Progenitor cell of endocrine pancreas (in vitro differentiated cells): ENCODE measurements around the gene SLC50A1. TPM values are rescaled to one million over a fixed set of nuclear protein-coding genes. Genes with fewer than 3 reads are reported as not detected.

Source experiments
- DNase-seq: peaks from one replicate; pipeline ENCODE4 v3.0.0; 2021; ENCODE audit warnings: low spot score; ENCODE audit not compliant: unreplicated experiment
- H3K27ac Mint-ChIP-seq: 2 replicates; pipeline ENCODE4 v1.8.0; 2021; ENCODE audit warnings: mild to moderate bottlenecking, moderate library complexity, mixed read lengths
- H3K27me3 Mint-ChIP-seq: 2 replicates; pipeline ENCODE4 v1.8.0; 2021; ENCODE audit warnings: mixed read lengths
- H3K36me3 Mint-ChIP-seq: 2 replicates; pipeline ENCODE4 v1.8.0; 2022; ENCODE audit warnings: mixed read lengths; ENCODE audit not compliant: insufficient read depth
- H3K4me1 Mint-ChIP-seq: 2 replicates; pipeline ENCODE4 v1.8.0; 2021; ENCODE audit warnings: low read depth, mixed read lengths
- H3K4me3 Mint-ChIP-seq: 2 replicates; pipeline ENCODE4 v1.8.0; 2021; ENCODE audit warnings: low read depth, mild to moderate bottlenecking, moderate library complexity, mixed read lengths
- H3K9me3 Mint-ChIP-seq: 2 replicates; pipeline ENCODE4 v1.8.0; 2021; ENCODE audit warnings: low read depth, mixed read lengths
- total RNA-seq: library from RNA; stranded (reverse); gene quantifications from 2 replicates; pipeline ENCODE4 v1.2.1, GENCODE V29; 2021
- TF ChIP-seq, protein P1 (sequence below): fragments of 200-600 bp; sonication (generic); IDR thresholded peaks from one replicate; pipeline ENCODE4 v1.5.0; 2021; ENCODE audit warnings: antibody characterized with exemption, mild to moderate bottlenecking; ENCODE audit not compliant: unreplicated experiment

The SLC50A1 gene
- total RNA-seq, 1 donor from 2014 or later, result 33.3 TPM

DNA sequence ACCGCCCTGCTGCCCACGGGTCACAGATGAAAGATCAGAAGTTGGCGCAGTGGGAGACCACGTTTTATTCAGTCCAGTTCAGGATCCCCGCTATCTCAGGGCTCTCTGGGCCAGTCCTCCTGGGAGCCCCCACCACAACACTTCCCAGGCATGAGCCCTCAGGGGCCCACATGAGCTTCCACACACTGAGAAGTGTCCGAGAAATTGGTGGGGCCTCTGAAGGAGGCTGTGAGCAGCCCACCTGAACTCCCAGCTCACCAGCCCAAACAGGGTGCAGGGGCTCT is 50.1 kb downstream of the SLC50A1 start:
- H3K36me3 Mint-ChIP-seq, result peaks cover 15% of the 10 kb centered on the region
- peaks cover 32% of the 10 kb centered on the region for H3K4me1 Mint-ChIP-seq
- TF ChIP-seq, protein P1, sequence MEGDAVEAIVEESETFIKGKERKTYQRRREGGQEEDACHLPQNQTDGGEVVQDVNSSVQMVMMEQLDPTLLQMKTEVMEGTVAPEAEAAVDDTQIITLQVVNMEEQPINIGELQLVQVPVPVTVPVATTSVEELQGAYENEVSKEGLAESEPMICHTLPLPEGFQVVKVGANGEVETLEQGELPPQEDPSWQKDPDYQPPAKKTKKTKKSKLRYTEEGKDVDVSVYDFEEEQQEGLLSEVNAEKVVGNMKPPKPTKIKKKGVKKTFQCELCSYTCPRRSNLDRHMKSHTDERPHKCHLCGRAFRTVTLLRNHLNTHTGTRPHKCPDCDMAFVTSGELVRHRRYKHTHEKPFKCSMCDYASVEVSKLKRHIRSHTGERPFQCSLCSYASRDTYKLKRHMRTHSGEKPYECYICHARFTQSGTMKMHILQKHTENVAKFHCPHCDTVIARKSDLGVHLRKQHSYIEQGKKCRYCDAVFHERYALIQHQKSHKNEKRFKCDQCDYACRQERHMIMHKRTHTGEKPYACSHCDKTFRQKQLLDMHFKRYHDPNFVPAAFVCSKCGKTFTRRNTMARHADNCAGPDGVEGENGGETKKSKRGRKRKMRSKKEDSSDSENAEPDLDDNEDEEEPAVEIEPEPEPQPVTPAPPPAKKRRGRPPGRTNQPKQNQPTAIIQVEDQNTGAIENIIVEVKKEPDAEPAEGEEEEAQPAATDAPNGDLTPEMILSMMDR, result no peak
- peak overlapping the region; percentile 93 for H3K27ac Mint-ChIP-seq
- H3K27me3 Mint-ChIP-seq, result no peaks in the 10 kb centered on the region
- DNase-seq, result no peak
- no peak overlapping the region for H3K4me3 Mint-ChIP-seq
- no peaks in the 10 kb centered on the region for H3K9me3 Mint-ChIP-seq

DNA sequence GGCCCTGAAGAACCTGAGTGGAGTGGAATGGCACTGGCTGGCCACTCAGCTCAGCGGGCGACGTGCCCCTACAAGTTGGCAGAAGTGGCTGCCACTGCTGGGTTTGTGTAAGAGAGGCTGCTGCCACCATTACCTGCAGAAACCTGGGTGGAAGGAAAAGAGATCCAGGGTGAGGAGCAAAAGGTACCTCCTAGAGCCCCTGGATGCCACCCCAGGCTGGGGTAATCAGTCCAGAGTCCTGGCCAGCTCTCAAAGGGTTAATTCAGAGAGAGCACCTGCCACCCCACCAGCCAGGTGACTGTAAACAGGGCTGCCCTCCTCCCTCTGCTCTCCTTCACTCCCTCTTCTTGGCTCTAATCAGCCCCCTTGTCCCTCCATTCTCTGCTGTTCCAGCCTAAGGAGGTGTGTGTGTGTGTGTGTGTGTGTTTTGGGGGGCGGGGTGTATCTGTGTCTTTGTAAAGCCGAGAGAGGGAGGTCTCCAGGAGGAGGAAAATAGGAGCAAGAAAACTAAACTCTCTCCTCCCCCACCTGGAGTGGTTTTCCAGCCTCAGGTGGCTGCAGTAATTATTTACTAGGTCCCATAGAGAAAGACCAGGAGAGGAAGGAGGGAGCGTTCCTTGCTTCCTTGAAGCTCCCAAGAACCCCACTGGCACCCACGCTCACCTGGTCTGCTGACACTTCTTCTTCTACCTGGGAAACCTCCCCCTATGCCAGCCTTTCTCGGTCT is 50.6 kb downstream of the SLC50A1 start:
- TF ChIP-seq, protein P1, result no peak
- no peak for DNase-seq
- H3K4me1 Mint-ChIP-seq, result peaks cover 32% of the 10 kb centered on the region
- peak overlapping the region; percentile 52 for H3K4me3 Mint-ChIP-seq
- peak overlapping the region; percentile 93 for H3K27ac Mint-ChIP-seq
- H3K36me3 Mint-ChIP-seq, result peaks cover 14% of the 10 kb centered on the region
- H3K27me3 Mint-ChIP-seq, result no peaks in the 10 kb centered on the region
- no peaks in the 10 kb centered on the region for H3K9me3 Mint-ChIP-seq

DNA sequence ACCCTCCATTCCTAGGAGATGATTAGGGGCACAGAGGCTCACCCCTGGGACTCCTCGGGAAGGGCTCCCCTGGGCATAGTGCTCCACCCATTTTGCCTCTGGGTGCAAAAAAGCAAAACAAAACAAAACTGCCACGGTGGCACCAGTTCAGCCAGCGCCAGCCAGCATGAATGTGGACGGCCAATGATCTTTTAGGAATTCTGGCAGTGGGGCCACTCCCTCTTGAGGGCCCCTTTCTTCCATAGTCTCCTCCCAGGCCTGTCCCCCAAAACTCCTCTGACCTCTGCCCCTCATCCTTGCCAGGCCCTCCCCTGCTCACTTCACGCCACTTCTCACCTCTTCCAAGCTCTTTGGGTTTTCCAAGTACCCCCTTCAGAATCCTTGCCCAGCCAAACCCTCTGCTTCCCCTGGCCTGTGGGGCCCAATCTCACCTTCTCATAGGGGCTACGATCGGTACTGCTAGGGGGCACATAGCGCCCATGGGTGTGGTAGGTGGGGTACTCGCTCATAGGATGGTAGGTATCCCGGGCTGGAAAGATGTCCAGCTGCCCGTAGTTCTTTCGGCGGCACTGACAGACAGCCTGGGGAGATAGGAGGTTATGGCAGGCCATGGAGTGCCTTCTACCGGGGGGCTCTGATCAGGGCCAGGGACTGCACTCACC is 51.3 kb downstream of the SLC50A1 start:
- H3K4me3 Mint-ChIP-seq, result no peak overlapping the region
- TF ChIP-seq, protein P1, result no peak
- H3K27ac Mint-ChIP-seq, result peak overlapping the region; percentile 93

DNA sequence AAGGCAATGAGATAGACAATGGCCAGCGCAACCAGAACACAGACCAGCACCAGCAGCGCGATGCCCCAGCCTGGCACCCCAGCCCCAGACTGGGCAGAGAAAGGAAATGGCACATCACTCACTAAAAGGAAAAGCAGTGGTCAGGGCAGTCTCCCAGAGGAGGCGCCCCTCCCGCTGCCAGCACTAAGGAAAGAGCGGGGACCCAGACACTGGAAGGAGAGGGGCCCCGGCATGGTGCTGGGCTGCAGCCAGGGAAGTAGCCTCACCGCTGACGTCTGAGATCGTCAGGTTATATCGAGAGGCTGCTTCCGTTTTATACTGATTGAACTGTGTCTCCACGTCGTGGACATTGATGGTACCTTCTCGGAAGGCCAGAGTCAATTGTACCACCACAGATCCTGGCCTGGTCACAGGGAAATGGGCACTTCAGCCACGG is 51.8 kb downstream of the SLC50A1 start:
- peaks cover 39% of the 10 kb centered on the region for H3K4me1 Mint-ChIP-seq

More for the DNA sequence above, 51.3 kb downstream of the SLC50A1 start:
- H3K27me3 Mint-ChIP-seq, result no peaks in the 10 kb centered on the region
- H3K9me3 Mint-ChIP-seq, result no peaks in the 10 kb centered on the region
- peaks cover 34% of the 10 kb centered on the region for H3K4me1 Mint-ChIP-seq
- no peak for DNase-seq
- H3K36me3 Mint-ChIP-seq, result peaks cover 13% of the 10 kb centered on the region

DNA sequence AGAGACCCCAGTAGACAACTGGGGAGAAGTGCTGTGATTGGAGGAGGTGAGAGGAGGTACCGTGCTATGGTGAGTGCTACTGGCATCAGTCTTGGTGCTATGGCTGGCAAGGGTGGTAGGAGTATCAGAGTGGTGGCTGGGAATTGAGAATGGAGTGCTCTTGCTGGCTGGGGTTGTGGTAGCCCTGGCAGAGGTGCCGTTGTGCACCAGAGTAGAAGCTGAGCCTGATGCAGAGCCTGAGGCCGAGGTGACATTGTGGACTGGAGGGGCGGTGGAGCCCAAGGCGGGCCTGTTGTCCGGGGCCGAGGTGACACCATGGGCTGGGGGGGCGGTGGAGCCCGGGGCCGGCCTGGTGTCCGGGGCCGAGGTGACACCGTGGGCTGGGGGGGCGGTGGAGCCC is 52.6 kb downstream of the SLC50A1 start:
- H3K4me3 Mint-ChIP-seq, result peak overlapping the region; percentile 25
- TF ChIP-seq, protein P1, result no peak

More for the DNA sequence above, 51.8 kb downstream of the SLC50A1 start:
- no peak for DNase-seq
- Mint-ChIP-seq H3K4me3 (no peak overlapping the region), H3K9me3 (no peaks in the 10 kb centered on the region), H3K36me3 (peaks cover 10% of the 10 kb centered on the region), H3K27ac (peak overlapping the region; percentile 93), H3K27me3 (no peaks in the 10 kb centered on the region)
- TF ChIP-seq, protein P1, result no peak

More for the DNA sequence above, 52.6 kb downstream of the SLC50A1 start:
- Mint-ChIP-seq H3K27ac (peak overlapping the region; percentile 90), H3K4me1 (peaks cover 41% of the 10 kb centered on the region), H3K9me3 (no peaks in the 10 kb centered on the region), H3K36me3 (peaks cover 8% of the 10 kb centered on the region), H3K27me3 (no peaks in the 10 kb centered on the region)
- DNase-seq, result no peak

Other genes with a start within 250 kb of the SLC50A1 start
- gene PMVK, start 199.1 kb upstream of the SLC50A1 start, total RNA-seq, result 26.3 and 26.9 TPM in 2 replicates
- gene PBXIP1, start 179.8 kb upstream of the SLC50A1 start, total RNA-seq, result 69.1 and 69.5 TPM in 2 replicates
- 49.1 and 52.7 TPM in 2 replicates for gene PYGO2, start 174.1 kb upstream of the SLC50A1 start, total RNA-seq
- gene SHC1, start 165.1 kb upstream of the SLC50A1 start, total RNA-seq, result 43.3 and 54.7 TPM in 2 replicates
- 78.7 and 85.8 TPM in 2 replicates for gene CKS1B, start 161.2 kb upstream of the SLC50A1 start, total RNA-seq
- 53.7 and 55.9 TPM in 2 replicates for gene FLAD1, start 152.5 kb upstream of the SLC50A1 start, total RNA-seq
- 0.84 TPM in 2 replicates for gene LENEP, start 142.3 kb upstream of the SLC50A1 start, total RNA-seq
- 28.9 and 29.9 TPM in 2 replicates for gene ZBTB7B, start 133.1 kb upstream of the SLC50A1 start, total RNA-seq
- gene DCST2, start 102.1 kb upstream of the SLC50A1 start, total RNA-seq, result 2.2 TPM in 2 replicates
- not detected in 2 replicates for gene DCST1, start 102.0 kb upstream of the SLC50A1 start, total RNA-seq
- gene ADAM15, start 84.5 kb upstream of the SLC50A1 start, total RNA-seq, result 20.9 and 22.1 TPM in 2 replicates
- gene EFNA4, start 72.1 kb upstream of the SLC50A1 start, total RNA-seq, result 45.5 and 46.8 TPM in 2 replicates
- gene EFNA3, start 57.0 kb upstream of the SLC50A1 start, total RNA-seq, result 9.0 and 10.5 TPM in 2 replicates
- 22.1 and 22.2 TPM in 2 replicates for gene EFNA1, start 8.0 kb upstream of the SLC50A1 start, total RNA-seq
- 45.6 and 49.3 TPM in 2 replicates for gene DPM3, start 4.7 kb downstream of the SLC50A1 start, total RNA-seq
- 146 and 149 TPM in 2 replicates for gene KRTCAP2, start 37.5 kb downstream of the SLC50A1 start, total RNA-seq
- 21.1 and 25.7 TPM in 2 replicates for gene TRIM46, start 38.0 kb downstream of the SLC50A1 start, total RNA-seq
- gene THBS3, start 72.0 kb downstream of the SLC50A1 start, total RNA-seq, result 46.0 and 52.2 TPM in 2 replicates
- 38.1 and 38.7 TPM in 2 replicates for gene MTX1, start 72.8 kb downstream of the SLC50A1 start, total RNA-seq
- 58.4 and 59.0 TPM in 2 replicates for gene ENTREP3, start 119.6 kb downstream of the SLC50A1 start, total RNA-seq
- gene SCAMP3, start 126.5 kb downstream of the SLC50A1 start, total RNA-seq, result 53.1 and 57.1 TPM in 2 replicates
- 102 and 106 TPM in 2 replicates for gene CLK2, start 137.7 kb downstream of the SLC50A1 start, total RNA-seq
- 13.6 and 15.6 TPM in 2 replicates for gene HCN3, start 141.6 kb downstream of the SLC50A1 start, total RNA-seq
- 0.16 and 0.57 TPM in 2 replicates for gene PKLR, start 165.6 kb downstream of the SLC50A1 start, total RNA-seq
- gene FDPS, start 173.0 kb downstream of the SLC50A1 start, total RNA-seq, result 232 and 261 TPM in 2 replicates
- 37.3 and 37.4 TPM in 2 replicates for gene RUSC1, start 185.0 kb downstream of the SLC50A1 start, total RNA-seq